H1 (cell line): ENCODE data around the gene STAMBPL1. TPM values are rescaled to one million over a fixed set of nuclear protein-coding genes. Genes with fewer than 3 reads are reported as not detected.

Source experiments
- CTCF ChIA-PET: fragments of 300-600 bp; sonication (Branson Sonifier 250); formaldehyde crosslinking; loops from one replicate; lab custom pipeline; 2021; ENCODE audit not compliant: partially characterized antibody; lab: Charles Lee
- POLR2A ChIA-PET: fragments of 300-600 bp; sonication (Branson Sonifier 250); formaldehyde crosslinking; loops from one replicate; lab custom pipeline; 2021; ENCODE audit warnings: inconsistent platforms; ENCODE audit not compliant: partially characterized antibody; lab: Charles Lee
- DNase-seq, 2 experiments: peaks; one replicate each; pipeline versions ENCODE4 v3.0.0 to v3.0.0-alpha.2; 2010 to 2022; ENCODE audit warnings: low spot score in 2 of 2, low read depth in 1 of 2, mixed read lengths in 1 of 2
- FAIRE-seq: peaks from 2 replicates; lab custom pipeline; 2011; peaks lifted over from hg19 to GRCh38; lab: Jason Lieb, UNC
- H2AFZ ChIP-seq: 2 replicates; pipeline ENCODE4 v1.8.1; 2012; ENCODE audit warnings: low read length, inconsistent platforms
- H2AK5ac ChIP-seq: 2 replicates; pipeline ENCODE4 v1.6.1; 2013; ENCODE audit warnings: low read depth, low read length
- H2BK120ac ChIP-seq: replicated peaks from 2 replicates; pipeline ENCODE3; 2013; ENCODE audit warnings: low read depth, low read length, inconsistent platforms
- H2BK12ac ChIP-seq: 2 replicates; pipeline ENCODE4 v1.6.1; 2013; ENCODE audit warnings: low read depth, low read length
- H2BK15ac ChIP-seq: 2 replicates; pipeline ENCODE4 v1.6.1; 2013; ENCODE audit warnings: low read length
- H2BK20ac ChIP-seq: 2 replicates; pipeline ENCODE4 v1.6.1; 2013; ENCODE audit warnings: low read length
- H2BK5ac ChIP-seq: 2 replicates; pipeline ENCODE4 v1.6.1; 2013; ENCODE audit warnings: low read depth, low read length
- H3K14ac ChIP-seq: 2 replicates; pipeline ENCODE4 v1.6.1; 2013; ENCODE audit warnings: inconsistent platforms; ENCODE audit not compliant: insufficient read length
- H3K18ac ChIP-seq: 2 replicates; pipeline ENCODE4 v1.6.1; 2013; ENCODE audit warnings: low read length; ENCODE audit errors: extremely low read depth
- H3K23ac ChIP-seq: 2 replicates; pipeline ENCODE4 v1.6.1; 2013; ENCODE audit warnings: inconsistent platforms; ENCODE audit not compliant: insufficient read length
- H3K23me2 ChIP-seq: 2 replicates; pipeline ENCODE4 v1.6.1; 2013; ENCODE audit warnings: low read depth, low read length
- H3K27ac ChIP-seq: 2 replicates; pipeline ENCODE4 v1.6.1; 2011; ENCODE audit warnings: low read depth, low read length, inconsistent platforms
- H3K27me3 ChIP-seq, 4 experiments: replicated peaks in 1 of 4; 1 replicate in 1 of 4; 2 replicates in 3 of 4; pipeline versions ENCODE4 v1.6.1 to v1.8.1; 2011 to 2013; ENCODE audit warnings: low read length in 3 of 4, mild to moderate bottlenecking in 3 of 4, inconsistent platforms in 2 of 4, mixed read lengths in 2 of 4, moderate library complexity in 1 of 4; ENCODE audit not compliant: control insufficient read depth in 3 of 4, insufficient read depth in 3 of 4; ENCODE audit errors: extremely low read depth in 1 of 4
- H3K36me3 ChIP-seq, 4 experiments: 2 replicates each; pipeline versions ENCODE4 v1.6.1 to v1.8.1; 2011 to 2013; ENCODE audit warnings: mild to moderate bottlenecking in 4 of 4, low read length in 3 of 4, moderate library complexity in 2 of 4, control low read depth in 1 of 4, inconsistent platforms in 1 of 4; ENCODE audit not compliant: insufficient read depth in 4 of 4, control insufficient read depth in 2 of 4
- H3K4ac ChIP-seq: replicated peaks from 2 replicates; pipeline ENCODE3; 2013; ENCODE audit warnings: low read length, low read depth, mixed read lengths, inconsistent platforms; ENCODE audit not compliant: insufficient read length
- H3K4me1 ChIP-seq, 4 experiments: replicated peaks in 1 of 4; 1 replicate in 1 of 4; 2 replicates in 3 of 4; pipeline versions ENCODE4 v1.6.1 to v1.8.1; 2011 to 2013; ENCODE audit warnings: low read length in 3 of 4, inconsistent platforms in 2 of 4, mixed read lengths in 1 of 4; ENCODE audit not compliant: insufficient read depth in 4 of 4, control insufficient read depth in 3 of 4
- H3K4me2 ChIP-seq, 2 experiments: 2 replicates each; pipeline versions ENCODE4 v1.6.1 to v1.8.1; 2011 to 2013; ENCODE audit warnings: low read depth in 2 of 2, low read length in 2 of 2, control low read depth in 1 of 2, inconsistent platforms in 1 of 2, mild to moderate bottlenecking in 1 of 2; ENCODE audit not compliant: insufficient read depth in 1 of 2
- H3K4me3 ChIP-seq, 4 experiments: fragments of 200-600, 300-600 bp in 1 of 4; sonication (generic), shearing (Covaris generic), sonication (Bioruptor Twin) in 1 of 4; 2 replicates each; pipeline versions ENCODE4 v1.5.1 to v1.8.1; 2011 to 2016; ENCODE audit warnings: low read length in 4 of 4, low read depth in 3 of 4, control low read depth in 2 of 4, inconsistent platforms in 2 of 4, mild to moderate bottlenecking in 2 of 4, mixed read lengths in 1 of 4, moderate library complexity in 1 of 4; ENCODE audit not compliant: insufficient read depth in 2 of 4; ENCODE audit errors: extremely low read depth in 1 of 4
- H3K56ac ChIP-seq: replicated peaks from 2 replicates; pipeline ENCODE3; 2013; ENCODE audit warnings: low read depth, mild to moderate bottlenecking, mixed read lengths, low read length, inconsistent platforms; ENCODE audit not compliant: insufficient read length
- H3K79me1 ChIP-seq: 2 replicates; pipeline ENCODE4 v1.6.1; 2013; ENCODE audit warnings: low read depth, low read length, control low read depth
- H3K79me2 ChIP-seq, 2 experiments: 2 replicates each; pipeline versions ENCODE4 v1.6.1 to v1.8.1; 2012 to 2013; ENCODE audit warnings: low read length in 2 of 2, mild to moderate bottlenecking in 2 of 2, inconsistent platforms in 1 of 2; ENCODE audit not compliant: insufficient read depth in 2 of 2, control insufficient read depth in 1 of 2
- H3K9ac ChIP-seq, 4 experiments: replicated peaks in 1 of 4; 1 replicate in 1 of 4; 2 replicates in 3 of 4; pipeline versions ENCODE4 v1.6.1 to v1.8.1; 2011 to 2013; ENCODE audit warnings: low read depth in 3 of 4, low read length in 3 of 4, control low read depth in 2 of 4, mild to moderate bottlenecking in 2 of 4, moderate library complexity in 2 of 4, inconsistent platforms in 1 of 4; ENCODE audit errors: extremely low read depth in 1 of 4
- H3K9me3 ChIP-seq, 2 experiments: 2 replicates each; pipeline versions ENCODE4 v1.6.1 to v1.8.1; 2012 to 2013; ENCODE audit warnings: mild to moderate bottlenecking in 2 of 2, moderate library complexity in 2 of 2, control low read depth in 1 of 2, inconsistent platforms in 1 of 2, low read depth in 1 of 2, low read length in 1 of 2, mixed read lengths in 1 of 2; ENCODE audit not compliant: insufficient read depth in 2 of 2
- H4K20me1 ChIP-seq, 2 experiments: replicated peaks in 1 of 2; 2 replicates each; pipeline versions ENCODE3 to v1.8.1; 2011 to 2013; ENCODE audit warnings: inconsistent platforms in 2 of 2, low read length in 2 of 2, mild to moderate bottlenecking in 1 of 2; ENCODE audit not compliant: insufficient read depth in 2 of 2, control insufficient read depth in 1 of 2
- H4K5ac ChIP-seq: 2 replicates; pipeline ENCODE4 v1.6.1; 2013; ENCODE audit warnings: low read length, low read depth, mixed read lengths, inconsistent platforms; ENCODE audit not compliant: insufficient read length
- H4K8ac ChIP-seq: 2 replicates; pipeline ENCODE4 v1.8.0; 2013; ENCODE audit warnings: mild to moderate bottlenecking, moderate library complexity, low read length, inconsistent platforms; ENCODE audit not compliant: insufficient read depth; ENCODE audit errors: extremely low read depth
- H4K91ac ChIP-seq: replicated peaks from 2 replicates; pipeline ENCODE3; 2013; ENCODE audit warnings: low read length, mixed read lengths, inconsistent platforms; ENCODE audit not compliant: insufficient read length
- EZH2 ChIP-seq: fragments of 200-600 bp; sonication (generic); IDR thresholded peaks from 2 replicates; pipeline ENCODE4 v1.7.1; 2012; ENCODE audit warnings: low read depth, mild to moderate bottlenecking, moderate library complexity, low read length, inconsistent platforms; ENCODE audit not compliant: severe bottlenecking
- YY1 ChIP-seq: IDR thresholded peaks from 2 replicates; pipeline ENCODE4 v1.6.1; 2011; ENCODE audit warnings: low read depth, mild to moderate bottlenecking, low read length
- WGBS, 2 experiments: shearing (Covaris generic) in 1 of 2; methylation state at CpG; one replicate each; pipeline versions ENCODE4 v1.1.6 to v1.1.7; 2013 to 2015; ENCODE audit warnings: low lambda C conversion rate in 2 of 2, mixed read lengths in 2 of 2, inconsistent platforms in 1 of 2, low coverage in 1 of 2, missing lambda C conversion rate in 1 of 2; ENCODE audit not compliant: insufficient replicate concordance in 2 of 2, insufficient coverage in 1 of 2, insufficient read length in 1 of 2; ENCODE audit errors: extremely low coverage in 1 of 2, missing lambda C conversion rate in 1 of 2; 5-methylcytosine and 5-hydroxymethylcytosine counted together
- polyA plus RNA-seq, 7 experiments: library from polyadenylated mRNA; depleted of rRNA in 3 of 7; stranded (reverse) in 5 of 7; unstranded in 2 of 7; fragments of >200 nt in 5 of 7; fragments of 200-250 nt in 2 of 7; gene quantifications; 1 replicate in 5 of 7; 2 replicates in 1 of 7; 4 replicates in 1 of 7; pipeline versions ENCODE4 v1.2.1 to v1.2.3, GENCODE V29; 2011 to 2013; ENCODE audit warnings: missing spikeins in 2 of 7, mixed read lengths in 2 of 7
- total RNA-seq: library from RNA; stranded (reverse); fragmentation: NEBNext Ultra II Directional; extraction: Animal tissue kit (Norgen Biotek cat#: 25700); gene quantifications from 2 replicates; pipeline ENCODE4 v1.2.1, GENCODE V29; 2021

Gene STAMBPL1
- total and polyA plus RNA-seq, 2 of the 8 experiments (the other 6 are each of a cell fraction or from before 2014, with no cell fraction given), result 5.5 TPM

DNA sequence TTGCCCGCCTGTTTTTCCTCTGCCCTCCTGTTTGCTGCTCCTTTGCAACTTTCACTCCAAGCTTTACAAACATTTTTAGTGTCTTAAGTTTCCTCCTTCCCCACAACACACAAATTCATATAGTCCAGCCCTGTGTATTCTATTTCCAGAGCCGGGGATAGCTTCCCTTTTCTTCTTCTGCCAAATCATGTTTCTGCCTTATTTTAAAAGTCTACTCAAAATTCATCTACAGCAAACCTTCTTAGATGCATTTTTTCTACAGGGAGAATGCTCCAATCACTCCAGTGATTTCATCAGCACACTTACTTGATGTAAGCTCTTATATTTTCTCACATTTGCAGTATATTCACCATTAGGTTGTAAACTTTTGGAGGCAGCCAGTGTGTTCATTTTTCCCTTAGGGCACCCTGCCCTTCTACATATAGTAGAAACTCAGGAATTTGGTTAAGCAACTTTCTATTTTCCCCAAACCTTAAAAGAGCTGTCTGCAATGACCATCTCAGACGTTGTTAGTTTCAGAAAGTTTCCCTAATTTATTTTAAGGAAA lies 84.9 kb downstream of the STAMBPL1 start:
- Histone ChIP-seq H2BK12ac (no peak overlapping the region), H4K91ac (no peak overlapping the region), H3K23ac (no peak overlapping the region), H3K56ac (no peak overlapping the region), H3K4me2 (no peak overlapping the region), H3K27me3 (no peaks in the 10 kb centered on the region), H2BK15ac (no peak overlapping the region), H3K9me3 (no peaks in the 10 kb centered on the region), H4K5ac (no peak overlapping the region), H3K27ac (no peak overlapping the region), H3K9ac (no peak overlapping the region), H4K20me1 (no peaks in the 10 kb centered on the region), H3K14ac (no peak overlapping the region), H2BK5ac (no peak overlapping the region), H2BK120ac (no peak overlapping the region), H3K4me1 (no peaks in the 10 kb centered on the region), H3K23me2 (no peaks in the 10 kb centered on the region), H3K4ac (no peak overlapping the region), H2BK20ac (no peak overlapping the region), H3K79me1 (no peaks in the 10 kb centered on the region), H3K79me2 (no peaks in the 10 kb centered on the region), H3K36me3 (no peaks in the 10 kb centered on the region), H4K8ac (no peak overlapping the region), H2AK5ac (no peak overlapping the region), H3K18ac (no peak overlapping the region), H2AFZ (no peak overlapping the region), H3K4me3 (no peak overlapping the region)
- no peak for FAIRE-seq
- TF ChIP-seq EZH2 (no peak), YY1 (no peak)
- ChIA-PET POLR2A (no interaction called here), CTCF (interaction anchor here (1.2 to 1.6 kb wide), 2 partner anchors 22 to 130 kb away, joined by 4 to 6 read pairs; no protein-coding TSS in a partner anchor)
- no peak for DNase-seq
- 87% methylated on average over 3 of the region's 3 CpGs; no CpG with 5 or more reads in 1 of the 2 experiments for WGBS, 2 experiments
